T-helper 2 cell treated with Interferon-gamma antibody and Interleukin-4, amounts not matched to agents 5 μg/mL and 100 μg/mL, for 36 hours (primary cell): ENCODE results near the gene LY6G6C.

Source experiments
- DNase-seq: peaks from one replicate; pipeline ENCODE4 v3.0.0; 2021; ENCODE audit warnings: low spot score
- H3K27ac Mint-ChIP-seq: one replicate; pipeline ENCODE4 v1.8.0; 2021; ENCODE audit warnings: mild to moderate bottlenecking, mixed read lengths
- H3K27me3 Mint-ChIP-seq: one replicate; pipeline ENCODE4 v1.8.0; 2021; ENCODE audit warnings: low read depth, mixed read lengths
- H3K36me3 Mint-ChIP-seq: one replicate; pipeline ENCODE4 v1.8.0; 2021; ENCODE audit warnings: low read depth, mixed read lengths
- H3K4me1 Mint-ChIP-seq: one replicate; pipeline ENCODE4 v1.8.0; 2021; ENCODE audit warnings: low read depth, mixed read lengths
- H3K4me3 Mint-ChIP-seq: one replicate; pipeline ENCODE4 v1.8.0; 2022; ENCODE audit warnings: mild to moderate bottlenecking, moderate library complexity, mixed read lengths
- H3K9me3 Mint-ChIP-seq: one replicate; pipeline ENCODE4 v1.8.0; 2021; ENCODE audit warnings: mixed read lengths

Gene LY6G6C

GRCh38 chr6:31697555-31697954 is 24.0 kb downstream of the LY6G6C start:
- peak overlapping the region; percentile 67 for H3K27ac Mint-ChIP-seq
- peaks cover 24% of the 10 kb centered on the region for H3K4me1 Mint-ChIP-seq
- H3K36me3 Mint-ChIP-seq: peaks cover 54% of the 10 kb centered on the region
- no peaks in the 10 kb centered on the region for H3K9me3 Mint-ChIP-seq
- DNase-seq: no peak
- H3K27me3 Mint-ChIP-seq: no peaks in the 10 kb centered on the region
- H3K4me3 Mint-ChIP-seq: no peak overlapping the region

- no peak for DNase-seq
- no peak overlapping the region for H3K27ac Mint-ChIP-seq
- no peaks in the 10 kb centered on the region for H3K9me3 Mint-ChIP-seq
- peaks cover 56% of the 10 kb centered on the region for H3K36me3 Mint-ChIP-seq
- no peaks in the 10 kb centered on the region for H3K27me3 Mint-ChIP-seq
- peaks cover 11% of the 10 kb centered on the region for H3K4me1 Mint-ChIP-seq
- no peak overlapping the region for H3K4me3 Mint-ChIP-seq
These were observed 28.0 kb downstream of the LY6G6C start for GRCh38 chr6:31693535-31693934.

- peaks cover 8% of the 10 kb centered on the region for H3K4me1 Mint-ChIP-seq
- no peak overlapping the region for H3K4me3 Mint-ChIP-seq
- H3K9me3 Mint-ChIP-seq: no peaks in the 10 kb centered on the region
- H3K36me3 Mint-ChIP-seq: peaks cover 55% of the 10 kb centered on the region
- no peaks in the 10 kb centered on the region for H3K27me3 Mint-ChIP-seq
- no peak for DNase-seq
- no peak overlapping the region for H3K27ac Mint-ChIP-seq
These were observed 28.7 kb downstream of the LY6G6C start for GRCh38 chr6:31692886-31693285.

- Mint-ChIP-seq H3K27ac (no peak overlapping the region), H3K4me1 (peaks cover 3% of the 10 kb centered on the region), H3K27me3 (no peaks in the 10 kb centered on the region), H3K36me3 (peaks cover 53% of the 10 kb centered on the region), H3K9me3 (no peaks in the 10 kb centered on the region), H3K4me3 (no peak overlapping the region)
- DNase-seq: no peak
These were observed 29.2 kb downstream of the LY6G6C start for GRCh38 chr6:31692353-31692752.

GRCh38 chr6:31691564-31692108 is 29.9 kb downstream of the LY6G6C start:
- H3K36me3 Mint-ChIP-seq: peaks cover 49% of the 10 kb centered on the region
- no peak overlapping the region for H3K27ac Mint-ChIP-seq
- no peaks in the 10 kb centered on the region for H3K4me1 Mint-ChIP-seq
- no peak overlapping the region for H3K4me3 Mint-ChIP-seq
- no peak for DNase-seq
- no peaks in the 10 kb centered on the region for H3K9me3 Mint-ChIP-seq
- H3K27me3 Mint-ChIP-seq: no peaks in the 10 kb centered on the region

- DNase-seq: no peak
- Mint-ChIP-seq H3K27ac (peak overlapping the region; percentile 10), H3K36me3 (peaks cover 50% of the 10 kb centered on the region), H3K4me3 (no peak overlapping the region), H3K4me1 (no peaks in the 10 kb centered on the region), H3K9me3 (no peaks in the 10 kb centered on the region), H3K27me3 (no peaks in the 10 kb centered on the region)
These were observed 30.5 kb downstream of the LY6G6C start for GRCh38 chr6:31691078-31691463.

GRCh38 chr6:31690231-31691077 is 31.1 kb downstream of the LY6G6C start:
- Mint-ChIP-seq H3K27ac (peak overlapping the region; percentile 17), H3K4me1 (no peaks in the 10 kb centered on the region), H3K9me3 (no peaks in the 10 kb centered on the region), H3K36me3 (peaks cover 54% of the 10 kb centered on the region), H3K27me3 (no peaks in the 10 kb centered on the region), H3K4me3 (no peak overlapping the region)
- no peak for DNase-seq

- H3K27me3 Mint-ChIP-seq: no peaks in the 10 kb centered on the region
- H3K36me3 Mint-ChIP-seq: peaks cover 51% of the 10 kb centered on the region
- no peak overlapping the region for H3K27ac Mint-ChIP-seq
- no peaks in the 10 kb centered on the region for H3K4me1 Mint-ChIP-seq
- DNase-seq: no peak
- H3K9me3 Mint-ChIP-seq: no peaks in the 10 kb centered on the region
- H3K4me3 Mint-ChIP-seq: no peak overlapping the region
These were observed 32.1 kb downstream of the LY6G6C start for GRCh38 chr6:31689249-31690110.

GRCh38 chr6:31687860-31688693 is 33.5 kb downstream of the LY6G6C start:
- H3K4me3 Mint-ChIP-seq: no peak overlapping the region
- no peak for DNase-seq
- H3K4me1 Mint-ChIP-seq: no peaks in the 10 kb centered on the region
- H3K36me3 Mint-ChIP-seq: peaks cover 45% of the 10 kb centered on the region
- no peaks in the 10 kb centered on the region for H3K9me3 Mint-ChIP-seq
- peak overlapping the region; percentile 26 for H3K27ac Mint-ChIP-seq
- H3K27me3 Mint-ChIP-seq: no peaks in the 10 kb centered on the region

GRCh38 chr6:31687321-31687720 is 34.2 kb downstream of the LY6G6C start:
- Mint-ChIP-seq H3K9me3 (no peaks in the 10 kb centered on the region), H3K27ac (no peak overlapping the region), H3K27me3 (no peaks in the 10 kb centered on the region), H3K4me3 (no peak overlapping the region), H3K4me1 (no peaks in the 10 kb centered on the region), H3K36me3 (peaks cover 39% of the 10 kb centered on the region)
- no peak for DNase-seq

GRCh38 chr6:31686483-31686882 is 35.1 kb downstream of the LY6G6C start:
- Mint-ChIP-seq H3K27ac (no peak overlapping the region), H3K9me3 (no peaks in the 10 kb centered on the region), H3K4me3 (no peak overlapping the region), H3K27me3 (no peaks in the 10 kb centered on the region), H3K4me1 (peaks cover 2% of the 10 kb centered on the region), H3K36me3 (peaks cover 38% of the 10 kb centered on the region)
- DNase-seq: no peak

- Mint-ChIP-seq H3K4me3 (no peak overlapping the region), H3K36me3 (peaks cover 21% of the 10 kb centered on the region), H3K27me3 (no peaks in the 10 kb centered on the region), H3K9me3 (no peaks in the 10 kb centered on the region), H3K4me1 (peaks cover 17% of the 10 kb centered on the region), H3K27ac (no peak overlapping the region)
- DNase-seq: no peak
These were observed 38.0 kb downstream of the LY6G6C start for GRCh38 chr6:31683591-31683990.

- Mint-ChIP-seq H3K4me3 (peak overlapping the region; percentile 74), H3K4me1 (peaks cover 22% of the 10 kb centered on the region), H3K27ac (peak overlapping the region; percentile 34), H3K36me3 (peaks cover 9% of the 10 kb centered on the region), H3K9me3 (no peaks in the 10 kb centered on the region), H3K27me3 (no peaks in the 10 kb centered on the region)
- DNase-seq: peak; percentile 36
These were observed 40.3 kb downstream of the LY6G6C start for GRCh38 chr6:31681135-31681671.
